ENCODE measurements around the gene ANK3. TPM values are rescaled to one million over a fixed set of nuclear protein-coding genes. Genes with fewer than 3 reads are reported as not detected.

Gene ANK3
- total and polyA plus RNA-seq, 2 experiments from 2014 or later: 26.2 to 49.0 TPM

DNA sequence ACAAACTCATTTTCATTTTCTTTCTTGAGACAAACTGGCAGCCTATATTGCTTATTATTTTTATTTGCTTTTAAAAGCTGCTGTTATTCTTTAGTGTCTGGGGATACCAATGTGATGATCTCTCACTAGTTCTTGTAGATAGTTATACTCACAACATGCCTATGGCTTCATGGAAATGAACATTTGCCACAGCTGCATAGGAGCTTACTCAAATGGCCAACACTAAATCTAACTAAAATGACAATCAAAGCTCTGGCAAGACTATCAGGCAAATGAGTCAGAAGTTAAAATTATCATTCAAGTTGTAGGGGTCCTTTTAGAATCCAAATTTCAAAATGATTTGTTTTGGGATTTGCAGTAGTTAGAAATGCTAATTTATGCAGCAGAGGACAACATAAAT lies 225.9 kb downstream of the ANK3 start:
- Histone ChIP-seq H2AFZ (no peak overlapping the region), H3K4me3 (no peak overlapping the region), H3K9me2 (replicated peaks; ENCODE audit: insufficient read depth) (no peaks in the 10 kb centered on the region), H3K4me2 (no peak overlapping the region), H3K4me1 (ENCODE audit: insufficient read depth) (no peaks in the 10 kb centered on the region), H4K20me1 (ENCODE audit: insufficient read depth, poor library complexity, severe bottlenecking) (no peaks in the 10 kb centered on the region), H3K27ac (no peak overlapping the region), H3K27me3 (no peaks in the 10 kb centered on the region), H3K9me3 (ENCODE audit: low read depth) (no peaks in the 10 kb centered on the region), H3K36me3 (replicated peaks; ENCODE audit: insufficient read depth, low read depth) (no peaks in the 10 kb centered on the region), H3K79me2 (no peaks in the 10 kb centered on the region)
- TF ChIP-seq EZH2 (IDR thresholded peaks at IDR 0.05; ENCODE audit: borderline replicate concordance) (no peak), EZH2phosphoT487 (IDR thresholded peaks at IDR 0.05; ENCODE audit: low read depth, severe bottlenecking, unreplicated experiment) (no peak)
- TF ChIP-seq, protein P1, sequence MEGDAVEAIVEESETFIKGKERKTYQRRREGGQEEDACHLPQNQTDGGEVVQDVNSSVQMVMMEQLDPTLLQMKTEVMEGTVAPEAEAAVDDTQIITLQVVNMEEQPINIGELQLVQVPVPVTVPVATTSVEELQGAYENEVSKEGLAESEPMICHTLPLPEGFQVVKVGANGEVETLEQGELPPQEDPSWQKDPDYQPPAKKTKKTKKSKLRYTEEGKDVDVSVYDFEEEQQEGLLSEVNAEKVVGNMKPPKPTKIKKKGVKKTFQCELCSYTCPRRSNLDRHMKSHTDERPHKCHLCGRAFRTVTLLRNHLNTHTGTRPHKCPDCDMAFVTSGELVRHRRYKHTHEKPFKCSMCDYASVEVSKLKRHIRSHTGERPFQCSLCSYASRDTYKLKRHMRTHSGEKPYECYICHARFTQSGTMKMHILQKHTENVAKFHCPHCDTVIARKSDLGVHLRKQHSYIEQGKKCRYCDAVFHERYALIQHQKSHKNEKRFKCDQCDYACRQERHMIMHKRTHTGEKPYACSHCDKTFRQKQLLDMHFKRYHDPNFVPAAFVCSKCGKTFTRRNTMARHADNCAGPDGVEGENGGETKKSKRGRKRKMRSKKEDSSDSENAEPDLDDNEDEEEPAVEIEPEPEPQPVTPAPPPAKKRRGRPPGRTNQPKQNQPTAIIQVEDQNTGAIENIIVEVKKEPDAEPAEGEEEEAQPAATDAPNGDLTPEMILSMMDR (IDR thresholded peaks at IDR 0.05; ENCODE audit: poor library complexity): no peak
- DNase-seq (ENCODE audit: low spot score): no peak

DNA sequence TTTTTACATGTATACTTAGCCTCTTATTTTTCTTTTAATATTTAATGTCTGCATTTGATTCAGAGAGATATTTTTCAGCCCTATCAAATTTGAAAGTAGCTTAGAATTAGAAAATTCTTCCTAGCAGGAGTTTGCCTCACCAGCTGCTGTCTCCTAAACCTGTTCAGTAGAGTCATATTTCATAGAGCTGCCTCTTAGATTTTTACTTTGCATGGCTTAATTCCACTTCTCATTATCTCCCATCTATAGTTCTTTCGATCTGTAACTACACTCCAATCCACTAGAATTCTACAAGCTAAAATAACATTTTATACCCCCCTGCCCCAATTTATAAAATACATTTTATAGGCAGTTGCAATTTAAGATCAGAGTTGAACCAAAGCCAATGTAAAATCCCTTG lies 227.0 kb downstream of the ANK3 start:
- Histone ChIP-seq H3K36me3 (replicated peaks; ENCODE audit: insufficient read depth, low read depth) (no peaks in the 10 kb centered on the region), H3K4me2 (no peak overlapping the region), H4K20me1 (ENCODE audit: insufficient read depth, poor library complexity, severe bottlenecking) (no peaks in the 10 kb centered on the region), H3K9me2 (replicated peaks; ENCODE audit: insufficient read depth) (no peaks in the 10 kb centered on the region), H3K9me3 (ENCODE audit: low read depth) (no peaks in the 10 kb centered on the region), H3K79me2 (no peaks in the 10 kb centered on the region), H2AFZ (no peak overlapping the region), H3K27ac (no peak overlapping the region), H3K4me1 (ENCODE audit: insufficient read depth) (no peaks in the 10 kb centered on the region), H3K4me3 (no peak overlapping the region), H3K27me3 (no peaks in the 10 kb centered on the region)
- DNase-seq (ENCODE audit: low spot score): no peak
- WGBS (ENCODE audit: low lambda C conversion rate, missing lambda C conversion rate): 74% methylated on average over 1 of the region's 1 CpG
- TF ChIP-seq EZH2 (IDR thresholded peaks at IDR 0.05; ENCODE audit: borderline replicate concordance) (no peak), EZH2phosphoT487 (IDR thresholded peaks at IDR 0.05; ENCODE audit: low read depth, severe bottlenecking, unreplicated experiment) (no peak)
- TF ChIP-seq, protein P1 (IDR thresholded peaks at IDR 0.05; ENCODE audit: poor library complexity): no peak

DNA sequence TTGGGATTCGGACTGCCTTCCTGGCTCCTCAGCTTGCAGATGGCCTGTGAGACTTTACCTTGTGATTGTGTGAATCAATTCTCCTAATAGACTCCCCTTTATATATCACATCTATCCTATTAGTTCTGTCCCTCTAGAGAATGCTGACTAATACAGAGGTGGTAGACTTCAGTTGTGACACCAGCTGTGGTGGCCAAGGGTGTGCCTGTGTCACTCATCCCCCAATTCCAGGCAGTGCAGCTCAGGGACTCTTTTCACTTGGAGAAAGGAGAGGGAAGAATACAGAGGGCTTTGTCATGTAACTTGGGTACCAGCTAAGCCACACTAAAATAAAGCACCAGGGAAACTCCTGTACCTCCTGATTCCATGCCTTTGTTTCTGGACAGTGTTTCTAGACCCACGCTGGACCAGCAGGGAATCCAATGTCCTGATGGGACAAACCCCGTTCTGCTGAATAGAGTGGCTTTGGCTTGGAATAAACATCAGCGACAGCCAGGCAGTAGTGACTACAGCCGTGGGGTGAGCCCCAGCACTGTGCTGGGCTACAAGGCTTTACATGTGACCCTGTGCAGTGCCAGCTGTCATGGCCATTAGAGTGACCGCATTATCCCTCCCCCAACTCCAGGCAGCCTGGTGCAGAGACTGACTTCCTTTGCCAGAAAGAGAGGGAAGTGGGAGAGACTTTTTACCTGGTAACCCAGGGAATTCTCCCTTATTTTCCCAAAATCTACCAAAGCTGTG lies 233.6 kb downstream of the ANK3 start:
- H3K4me3 ChIP-seq: no peak overlapping the region
- no peak overlapping the region for H3K4me2 ChIP-seq
- no peaks in the 10 kb centered on the region for H3K4me1 ChIP-seq (ENCODE audit: insufficient read depth)
- H3K27me3 ChIP-seq: no peaks in the 10 kb centered on the region
- H3K9me3 ChIP-seq (ENCODE audit: low read depth): no peaks in the 10 kb centered on the region
- H3K79me2 ChIP-seq: no peaks in the 10 kb centered on the region
- no peak for DNase-seq (ENCODE audit: low spot score)
- H2AFZ ChIP-seq: no peak overlapping the region
- 95% methylated on average over 6 of the region's 6 CpGs for WGBS (ENCODE audit: low lambda C conversion rate, missing lambda C conversion rate)
- no peak overlapping the region for H3K27ac ChIP-seq
- no peaks in the 10 kb centered on the region for H3K36me3 ChIP-seq (replicated peaks; ENCODE audit: insufficient read depth, low read depth)
- H4K20me1 ChIP-seq (ENCODE audit: insufficient read depth, poor library complexity, severe bottlenecking): no peaks in the 10 kb centered on the region
- no peaks in the 10 kb centered on the region for H3K9me2 ChIP-seq (replicated peaks; ENCODE audit: insufficient read depth)
- TF ChIP-seq, protein P1 (IDR thresholded peaks at IDR 0.05; ENCODE audit: poor library complexity): no peak
- TF ChIP-seq EZH2 (IDR thresholded peaks at IDR 0.05; ENCODE audit: borderline replicate concordance) (no peak), EZH2phosphoT487 (IDR thresholded peaks at IDR 0.05; ENCODE audit: low read depth, severe bottlenecking, unreplicated experiment) (no peak)
